Measurements from ENCODE around the gene ARMC2.

The ARMC2 gene

DNA sequence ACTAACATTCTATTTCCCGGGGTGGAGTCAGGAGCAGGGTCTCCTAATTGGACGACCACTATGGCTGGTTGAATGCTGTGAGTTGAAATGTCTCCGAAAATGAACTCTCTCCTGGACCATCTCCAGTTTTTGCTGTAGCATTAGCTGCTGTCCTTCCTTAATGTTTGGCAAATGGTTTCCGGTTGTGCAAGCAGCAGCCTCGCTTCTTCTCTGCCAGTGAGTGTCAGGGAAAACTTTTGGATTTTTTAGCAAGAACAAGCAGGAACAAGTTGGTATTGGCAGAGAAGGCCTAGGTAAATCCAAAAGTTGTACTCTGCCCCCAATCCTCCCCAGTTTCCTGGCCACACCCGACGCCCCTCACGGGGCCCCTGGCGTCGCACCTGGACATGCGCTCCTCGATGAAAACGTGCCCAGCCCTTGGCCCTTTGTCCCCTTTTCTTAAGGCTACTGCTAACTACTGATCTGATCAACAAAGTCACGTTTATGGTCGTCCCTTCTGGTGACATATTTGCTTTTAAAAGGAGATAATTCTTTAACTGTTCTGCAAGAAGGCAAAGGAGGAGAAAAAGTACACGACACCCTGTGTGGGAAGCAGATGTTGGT, 103.2 kb downstream of the ARMC2 start:
- Histone ChIP-seq H3K4me1 (ENCODE audit: control insufficient read depth, insufficient read depth, low read length, poor library complexity, severe bottlenecking) (peaks cover 3% of the 10 kb centered on the region), H3K9me3 (ENCODE audit: control insufficient read depth, low read length) (no peaks in the 10 kb centered on the region), H3K36me3 (ENCODE audit: control insufficient read depth, insufficient read depth, low read length) (no peaks in the 10 kb centered on the region), H3K4me3 (ENCODE audit: extremely low read depth, insufficient read depth, low read length, poor library complexity, severe bottlenecking) (no peak overlapping the region), H3K27ac (ENCODE audit: low read depth, low read length, severe bottlenecking) (no peak overlapping the region)
- 76 to 84% methylated on average over 13 to 16 of the region's 16 CpGs for WGBS, 2 experiments (ENCODE audit: insufficient coverage in 2 of 2)

DNA sequence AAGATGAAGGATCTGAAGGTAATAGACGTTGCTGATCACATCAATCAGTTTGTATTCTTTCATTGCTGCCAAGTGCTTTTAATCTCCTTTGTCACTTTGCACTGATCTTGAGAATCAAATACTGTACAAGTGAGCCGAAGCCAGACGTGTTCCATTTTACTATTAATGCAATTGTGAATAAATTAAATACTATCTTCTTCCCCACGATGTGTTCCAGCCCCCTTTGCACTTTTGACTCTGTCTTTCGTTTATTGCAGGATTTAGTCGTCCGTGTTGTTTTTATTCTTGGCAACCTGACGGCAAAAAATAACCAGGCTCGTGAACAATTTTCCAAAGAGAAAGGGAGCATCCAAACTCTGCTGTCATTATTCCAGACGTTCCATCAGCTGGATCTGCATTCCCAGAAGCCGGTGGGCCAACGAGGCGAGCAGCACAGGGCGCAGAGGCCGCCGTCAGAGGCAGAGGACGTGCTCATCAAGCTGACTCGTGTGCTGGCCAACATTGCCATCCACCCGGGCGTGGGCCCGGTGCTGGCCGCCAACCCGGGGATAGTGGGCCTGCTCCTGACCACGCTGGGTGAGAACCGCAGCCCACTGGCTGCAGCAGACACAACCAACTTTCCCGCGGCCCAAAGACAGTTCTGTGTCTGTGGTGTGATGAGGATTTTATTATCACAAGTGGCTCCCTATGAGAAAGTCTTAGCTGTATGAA, 104.7 kb downstream of the ARMC2 start:
- Histone ChIP-seq H3K9me3 (ENCODE audit: control insufficient read depth, low read length) (no peaks in the 10 kb centered on the region), H3K27ac (ENCODE audit: low read depth, low read length, severe bottlenecking) (no peak overlapping the region), H3K4me1 (ENCODE audit: control insufficient read depth, insufficient read depth, low read length, poor library complexity, severe bottlenecking) (peaks cover 3% of the 10 kb centered on the region), H3K36me3 (ENCODE audit: control insufficient read depth, insufficient read depth, low read length) (no peaks in the 10 kb centered on the region), H3K4me3 (ENCODE audit: extremely low read depth, insufficient read depth, low read length, poor library complexity, severe bottlenecking) (no peak overlapping the region)
- WGBS, 2 experiments (ENCODE audit: insufficient coverage in 2 of 2), result 92 to 96% methylated on average over 20 to 24 of the region's 27 CpGs

DNA sequence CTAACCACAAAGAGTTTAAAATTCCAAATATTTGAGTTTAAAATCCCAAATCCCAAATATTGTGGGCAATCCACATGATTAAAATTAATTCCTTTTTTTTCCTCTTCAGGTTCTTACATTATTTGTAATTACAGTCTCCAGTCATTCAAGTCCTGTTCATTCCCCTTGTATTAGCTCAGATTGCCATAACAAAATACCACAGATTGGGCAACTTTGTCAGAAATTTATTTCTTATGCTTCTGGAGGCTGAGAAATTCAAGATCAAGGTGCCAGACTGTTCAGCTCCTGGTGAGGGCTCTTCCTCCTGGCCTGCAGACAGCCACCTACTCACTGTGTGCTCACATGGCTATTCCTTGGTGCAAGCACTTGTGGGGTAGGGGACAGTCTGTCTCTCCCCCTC, 105.5 kb downstream of the ARMC2 start:
- no peaks in the 10 kb centered on the region for H3K4me1 ChIP-seq (ENCODE audit: control insufficient read depth, insufficient read depth, low read length, poor library complexity, severe bottlenecking)
- H3K4me3 ChIP-seq (ENCODE audit: extremely low read depth, insufficient read depth, low read length, poor library complexity, severe bottlenecking), result no peak overlapping the region
- no peaks in the 10 kb centered on the region for H3K36me3 ChIP-seq (ENCODE audit: control insufficient read depth, insufficient read depth, low read length)
- no peak overlapping the region for H3K27ac ChIP-seq (ENCODE audit: low read depth, low read length, severe bottlenecking)
- no peaks in the 10 kb centered on the region for H3K9me3 ChIP-seq (ENCODE audit: control insufficient read depth, low read length)

DNA sequence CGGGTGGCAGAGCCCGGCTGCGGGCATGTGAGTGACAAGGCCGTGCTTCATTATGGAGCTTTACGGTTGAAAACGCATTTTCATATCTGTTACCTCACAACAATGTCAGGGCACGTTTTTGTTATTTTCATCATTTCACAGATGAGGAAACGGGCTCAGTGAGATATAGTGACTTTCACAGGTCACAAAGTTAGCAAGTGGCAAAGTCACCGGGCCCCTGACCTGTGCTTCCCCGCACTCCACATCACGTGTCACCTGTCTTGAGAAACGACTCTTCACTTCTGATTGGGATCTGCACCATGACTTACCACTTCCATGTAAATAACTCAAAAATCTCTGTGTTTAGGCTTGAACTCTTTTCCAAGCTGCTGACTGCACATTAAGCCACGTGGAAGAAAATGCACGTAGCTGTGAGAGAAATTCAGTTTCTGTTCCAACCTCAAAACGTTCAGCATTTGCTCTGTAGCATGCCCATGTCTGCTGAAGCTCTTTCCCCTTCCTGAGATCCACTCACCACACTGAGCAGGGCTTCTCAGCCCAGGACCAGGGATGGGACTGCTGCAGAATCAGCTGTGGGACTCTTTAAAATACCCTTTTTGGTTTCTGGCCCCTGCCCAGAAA, 107.2 kb downstream of the ARMC2 start:
- no peaks in the 10 kb centered on the region for H3K4me1 ChIP-seq (ENCODE audit: control insufficient read depth, insufficient read depth, low read length, poor library complexity, severe bottlenecking)
- H3K4me3 ChIP-seq (ENCODE audit: extremely low read depth, insufficient read depth, low read length, poor library complexity, severe bottlenecking), result no peak overlapping the region
- 84 to 87% methylated on average over 12 to 15 of the region's 15 CpGs for WGBS, 2 experiments (ENCODE audit: insufficient coverage in 2 of 2)
- no peak overlapping the region for H3K27ac ChIP-seq (ENCODE audit: low read depth, low read length, severe bottlenecking)
- no peaks in the 10 kb centered on the region for H3K36me3 ChIP-seq (ENCODE audit: control insufficient read depth, insufficient read depth, low read length)
- no peaks in the 10 kb centered on the region for H3K9me3 ChIP-seq (ENCODE audit: control insufficient read depth, low read length)

DNA sequence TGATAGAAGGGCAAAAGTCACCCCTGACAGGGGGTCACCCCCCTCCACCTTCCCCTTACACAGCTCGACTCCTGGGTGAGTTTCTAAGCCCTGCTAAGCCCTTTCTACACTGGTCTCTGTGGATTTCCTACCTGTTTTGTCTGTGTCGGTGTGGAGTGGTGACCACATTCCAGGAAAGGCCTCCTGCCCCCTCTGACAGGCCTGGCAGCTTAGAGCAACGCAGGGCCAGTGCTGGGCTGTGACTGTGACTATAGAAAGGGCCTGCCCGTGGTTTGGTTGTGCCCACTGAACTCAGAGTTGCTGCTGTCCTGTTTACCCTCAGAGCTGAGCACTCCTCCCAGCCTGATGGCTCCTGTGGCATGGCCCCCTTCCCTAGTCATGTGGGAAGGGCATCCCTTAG, 109.0 kb downstream of the ARMC2 start:
- H3K4me3 ChIP-seq (ENCODE audit: extremely low read depth, insufficient read depth, low read length, poor library complexity, severe bottlenecking), result no peak overlapping the region
- no peaks in the 10 kb centered on the region for H3K36me3 ChIP-seq (ENCODE audit: control insufficient read depth, insufficient read depth, low read length)
- no peaks in the 10 kb centered on the region for H3K4me1 ChIP-seq (ENCODE audit: control insufficient read depth, insufficient read depth, low read length, poor library complexity, severe bottlenecking)
- 87% methylated on average over 4 of the region's 4 CpGs for WGBS, 2 experiments (ENCODE audit: insufficient coverage in 2 of 2)
- H3K27ac ChIP-seq (ENCODE audit: low read depth, low read length, severe bottlenecking), result no peak overlapping the region
- no peaks in the 10 kb centered on the region for H3K9me3 ChIP-seq (ENCODE audit: control insufficient read depth, low read length)

DNA sequence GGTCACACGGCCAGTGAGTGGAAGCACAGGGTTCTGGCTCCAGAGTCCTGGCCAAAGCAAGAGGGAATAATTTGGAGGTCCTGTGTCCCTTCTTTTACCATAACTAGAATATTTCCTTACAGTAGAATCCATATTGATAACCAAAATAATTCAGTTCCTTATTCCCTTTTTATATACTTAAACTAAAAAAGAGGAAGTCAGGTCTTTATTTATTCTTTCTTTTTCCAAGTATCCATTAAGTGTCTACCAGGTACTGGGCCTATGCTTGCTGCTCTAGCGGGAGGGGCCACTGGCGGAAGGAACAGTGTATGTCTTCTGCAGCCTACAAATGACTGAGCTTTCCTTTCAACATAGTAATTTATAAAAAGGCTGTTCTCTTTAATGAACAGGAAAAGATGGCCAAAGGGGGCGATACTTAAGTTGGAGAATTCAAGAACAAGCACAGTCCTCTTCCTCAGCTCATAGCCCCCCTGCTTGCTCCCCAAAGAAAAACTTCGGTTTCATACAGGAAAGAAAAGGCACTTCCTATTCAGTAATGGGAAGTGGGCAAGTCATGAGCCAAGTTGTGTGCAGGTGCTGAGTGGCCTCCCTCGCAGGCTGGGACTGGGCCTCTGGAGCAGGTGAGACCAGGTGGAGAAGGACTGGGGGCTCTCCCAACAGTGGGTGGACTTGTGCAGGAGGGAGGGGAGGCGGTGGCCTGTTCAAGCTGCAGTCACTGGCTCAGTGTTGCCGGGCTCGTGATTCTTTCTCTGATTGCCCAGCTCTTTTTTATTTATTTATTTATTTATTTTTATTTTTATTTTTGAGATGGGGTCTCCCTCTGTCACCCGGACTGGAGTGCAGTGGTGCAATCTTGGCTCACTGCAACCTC, 110.9 kb downstream of the ARMC2 start:
- Histone ChIP-seq H3K4me3 (ENCODE audit: extremely low read depth, insufficient read depth, low read length, poor library complexity, severe bottlenecking) (no peak overlapping the region), H3K36me3 (ENCODE audit: control insufficient read depth, insufficient read depth, low read length) (no peaks in the 10 kb centered on the region), H3K9me3 (ENCODE audit: control insufficient read depth, low read length) (no peaks in the 10 kb centered on the region), H3K27ac (ENCODE audit: low read depth, low read length, severe bottlenecking) (no peak overlapping the region), H3K4me1 (ENCODE audit: control insufficient read depth, insufficient read depth, low read length, poor library complexity, severe bottlenecking) (no peaks in the 10 kb centered on the region)
- 83 to 91% methylated on average over 1 to 6 of the region's 10 CpGs for WGBS, 2 experiments (ENCODE audit: insufficient coverage in 2 of 2)

DNA sequence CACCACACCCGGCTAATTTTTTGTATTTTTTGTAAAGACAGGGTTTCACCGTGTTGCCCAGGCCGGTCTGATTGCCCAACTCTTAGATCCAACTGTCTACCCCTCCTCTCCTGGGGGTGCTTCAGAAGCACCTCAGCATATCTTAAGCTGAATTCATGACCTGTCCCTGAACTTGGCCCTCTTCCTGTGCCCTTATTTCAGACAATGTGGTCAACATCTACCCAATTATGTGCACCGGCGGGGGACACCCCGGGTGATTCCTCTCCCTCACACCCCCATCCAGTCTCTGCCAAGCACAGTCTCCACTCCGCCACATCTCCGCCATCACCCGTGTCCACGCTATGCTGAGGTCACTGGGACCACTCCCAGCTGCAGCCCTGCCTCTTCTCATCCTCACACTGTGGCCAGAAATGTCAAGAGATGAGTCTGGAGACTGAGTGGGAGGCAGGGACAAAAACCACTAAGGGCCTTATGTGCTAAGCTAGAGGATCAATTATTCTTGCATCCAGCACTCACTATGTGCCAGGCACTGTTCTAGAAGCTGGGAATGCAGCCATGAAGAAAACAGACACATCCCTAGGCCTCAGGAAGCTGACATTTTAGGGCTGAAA, 111.9 kb downstream of the ARMC2 start:
- no peak overlapping the region for H3K4me3 ChIP-seq (ENCODE audit: extremely low read depth, insufficient read depth, low read length, poor library complexity, severe bottlenecking)
- H3K4me1 ChIP-seq (ENCODE audit: control insufficient read depth, insufficient read depth, low read length, poor library complexity, severe bottlenecking), result no peaks in the 10 kb centered on the region
- H3K27ac ChIP-seq (ENCODE audit: low read depth, low read length, severe bottlenecking), result no peak overlapping the region
- 89 to 93% methylated on average over 5 to 8 of the region's 10 CpGs for WGBS, 2 experiments (ENCODE audit: insufficient coverage in 2 of 2)
- H3K36me3 ChIP-seq (ENCODE audit: control insufficient read depth, insufficient read depth, low read length), result no peaks in the 10 kb centered on the region
- H3K9me3 ChIP-seq (ENCODE audit: control insufficient read depth, low read length), result no peaks in the 10 kb centered on the region

DNA sequence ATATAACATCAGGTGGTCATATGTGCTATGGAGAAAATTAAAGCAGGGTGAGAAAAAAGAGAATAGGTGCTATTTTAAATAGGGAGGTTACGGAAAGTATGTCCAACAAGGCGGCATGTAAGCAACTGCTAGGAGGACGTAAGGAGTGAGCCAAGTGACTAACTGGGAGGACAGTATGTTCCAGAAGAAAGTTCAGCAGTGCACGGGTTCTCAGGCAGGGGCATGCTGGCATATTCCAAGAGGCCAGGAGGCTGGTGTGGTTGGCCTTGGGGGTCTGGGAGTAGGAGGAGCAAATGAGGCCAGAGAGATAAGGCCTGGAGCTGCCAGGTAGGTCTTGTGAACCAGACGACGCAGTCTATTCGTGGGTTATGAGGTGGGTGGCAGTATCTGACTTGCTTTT, 112.4 kb downstream of the ARMC2 start:
- Histone ChIP-seq H3K4me1 (ENCODE audit: control insufficient read depth, insufficient read depth, low read length, poor library complexity, severe bottlenecking) (no peaks in the 10 kb centered on the region), H3K36me3 (ENCODE audit: control insufficient read depth, insufficient read depth, low read length) (no peaks in the 10 kb centered on the region), H3K9me3 (ENCODE audit: control insufficient read depth, low read length) (no peaks in the 10 kb centered on the region), H3K27ac (ENCODE audit: low read depth, low read length, severe bottlenecking) (no peak overlapping the region), H3K4me3 (ENCODE audit: extremely low read depth, insufficient read depth, low read length, poor library complexity, severe bottlenecking) (no peak overlapping the region)
- 95 to 97% methylated on average over 7 of the region's 7 CpGs for WGBS, 2 experiments (ENCODE audit: insufficient coverage in 2 of 2)

DNA sequence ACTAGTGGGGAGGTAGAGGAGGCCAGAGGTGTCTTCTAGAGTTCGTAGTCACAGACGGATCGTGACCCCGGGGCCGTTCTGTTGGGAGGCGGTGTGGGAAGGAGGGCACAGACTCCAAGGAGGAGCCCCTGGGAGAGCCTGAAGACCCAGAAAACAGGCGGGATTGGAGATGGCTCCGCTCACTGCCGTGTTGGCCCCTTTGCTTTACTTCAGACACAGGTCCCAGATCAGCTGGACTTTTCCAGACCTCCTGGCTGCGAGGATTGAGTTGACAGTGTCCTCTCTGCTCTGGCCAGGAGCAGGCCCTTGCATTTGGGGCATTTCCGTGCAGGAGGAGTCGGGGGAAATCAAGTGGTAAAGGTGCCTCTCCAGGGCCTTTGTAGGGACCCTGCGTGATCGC, 112.9 kb downstream of the ARMC2 start:
- 92 to 95% methylated on average over 12 to 13 of the region's 14 CpGs for WGBS, 2 experiments (ENCODE audit: insufficient coverage in 2 of 2)
- no peak overlapping the region for H3K4me3 ChIP-seq (ENCODE audit: extremely low read depth, insufficient read depth, low read length, poor library complexity, severe bottlenecking)
- H3K36me3 ChIP-seq (ENCODE audit: control insufficient read depth, insufficient read depth, low read length), result no peaks in the 10 kb centered on the region
- no peaks in the 10 kb centered on the region for H3K4me1 ChIP-seq (ENCODE audit: control insufficient read depth, insufficient read depth, low read length, poor library complexity, severe bottlenecking)
- H3K9me3 ChIP-seq (ENCODE audit: control insufficient read depth, low read length), result no peaks in the 10 kb centered on the region
- H3K27ac ChIP-seq (ENCODE audit: low read depth, low read length, severe bottlenecking), result no peak overlapping the region

DNA sequence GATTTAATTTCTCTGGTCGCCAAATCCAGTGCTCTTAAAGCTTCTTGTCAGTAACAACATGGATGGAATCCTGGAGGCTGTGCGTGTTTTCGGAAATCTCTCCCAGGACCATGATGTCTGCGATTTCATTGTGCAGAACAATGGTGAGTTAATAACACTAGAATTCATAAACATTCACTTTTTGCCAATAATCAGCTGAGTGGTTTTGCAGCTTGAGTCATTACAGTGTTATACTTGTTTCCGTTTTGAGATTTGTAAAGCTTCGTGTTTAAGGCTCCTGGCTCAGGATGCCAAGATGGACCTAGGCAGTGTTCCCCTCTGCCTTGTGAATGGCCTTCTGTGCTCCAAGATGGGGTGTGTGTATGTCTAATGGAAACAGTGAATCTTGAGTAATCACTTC, 113.8 kb downstream of the ARMC2 start:
- Histone ChIP-seq H3K36me3 (ENCODE audit: control insufficient read depth, insufficient read depth, low read length) (no peaks in the 10 kb centered on the region), H3K9me3 (ENCODE audit: control insufficient read depth, low read length) (no peaks in the 10 kb centered on the region), H3K4me1 (ENCODE audit: control insufficient read depth, insufficient read depth, low read length, poor library complexity, severe bottlenecking) (no peaks in the 10 kb centered on the region), H3K27ac (ENCODE audit: low read depth, low read length, severe bottlenecking) (no peak overlapping the region), H3K4me3 (ENCODE audit: extremely low read depth, insufficient read depth, low read length, poor library complexity, severe bottlenecking) (no peak overlapping the region)
- WGBS, 2 experiments (ENCODE audit: insufficient coverage in 2 of 2), result 92 to 100% methylated on average over 1 to 5 of the region's 6 CpGs

Data from mesodermal cell (in vitro differentiated cells).